Effector memory CD4-positive, alpha-beta T cell (primary cell): Measurements from ENCODE around the gene LINGO4.

Experiments used
- DNase-seq, 3 donors: peaks; one replicate each; pipeline ENCODE4 v3.0.0-alpha.2; 2020
- H3K27ac ChIP-seq: 2 replicates; pipeline ENCODE4 v1.7.0; 2013; ENCODE audit warnings: mild to moderate bottlenecking, low read length, moderate library complexity; ENCODE audit not compliant: insufficient read depth, poor library complexity, severe bottlenecking
- H3K27me3 ChIP-seq: replicated peaks from 2 replicates; pipeline ENCODE4 v1.7.0; 2013; ENCODE audit warnings: mild to moderate bottlenecking, low read length; ENCODE audit not compliant: insufficient read depth, control insufficient read depth, poor library complexity, severe bottlenecking
- H3K36me3 ChIP-seq: 2 replicates; pipeline ENCODE4 v1.7.0; 2013; ENCODE audit warnings: mild to moderate bottlenecking, low read length, moderate library complexity; ENCODE audit not compliant: control insufficient read depth, insufficient read depth
- H3K4me1 ChIP-seq: 2 replicates; pipeline ENCODE4 v1.7.0; 2013; ENCODE audit warnings: low read length, mild to moderate bottlenecking; ENCODE audit not compliant: control insufficient read depth, insufficient read depth, poor library complexity, severe bottlenecking
- H3K4me3 ChIP-seq: 2 replicates; pipeline ENCODE4 v1.7.0; 2013; ENCODE audit warnings: low read length, low read depth, mild to moderate bottlenecking; ENCODE audit not compliant: insufficient read depth, poor library complexity, severe bottlenecking
- H3K9me3 ChIP-seq: 2 replicates; pipeline ENCODE4 v1.7.0; 2013; ENCODE audit warnings: mild to moderate bottlenecking, low read length, moderate library complexity; ENCODE audit not compliant: control insufficient read depth

LINGO4 gene

GRCh38 chr1:151806170-151806569 lies 951 bp upstream of the LINGO4 start:
- H3K27ac ChIP-seq = no peak overlapping the region
- H3K4me1 ChIP-seq = no peaks in the 10 kb centered on the region
- DNase-seq = no peak
- no peaks in the 10 kb centered on the region for H3K27me3 ChIP-seq
- H3K36me3 ChIP-seq = peaks cover 11% of the 10 kb centered on the region
- no peak overlapping the region for H3K4me3 ChIP-seq
- H3K9me3 ChIP-seq = no peaks in the 10 kb centered on the region

GRCh38 chr1:151803915-151804314 lies 1.3 kb downstream of the LINGO4 start:
- Histone ChIP-seq H3K9me3 (no peaks in the 10 kb centered on the region), H3K4me3 (no peak overlapping the region), H3K4me1 (peaks cover 8% of the 10 kb centered on the region), H3K27ac (no peak overlapping the region), H3K36me3 (peaks cover 7% of the 10 kb centered on the region), H3K27me3 (no peaks in the 10 kb centered on the region)
- DNase-seq = no peak

- H3K9me3 ChIP-seq = no peaks in the 10 kb centered on the region
- H3K27ac ChIP-seq = no peak overlapping the region
- H3K36me3 ChIP-seq = peaks cover under 1% of the 10 kb centered on the region
- peaks cover 8% of the 10 kb centered on the region for H3K4me1 ChIP-seq
- no peaks in the 10 kb centered on the region for H3K27me3 ChIP-seq
- H3K4me3 ChIP-seq = no peak overlapping the region
- DNase-seq = no peak
Observed at GRCh38 chr1:151803164-151803563, 2.1 kb downstream of the LINGO4 start.

- no peak overlapping the region for H3K4me3 ChIP-seq
- H3K27ac ChIP-seq = no peak overlapping the region
- H3K9me3 ChIP-seq = no peaks in the 10 kb centered on the region
- no peak for DNase-seq
- H3K4me1 ChIP-seq = peaks cover 8% of the 10 kb centered on the region
- no peaks in the 10 kb centered on the region for H3K27me3 ChIP-seq
- no peaks in the 10 kb centered on the region for H3K36me3 ChIP-seq
Observed at GRCh38 chr1:151802372-151802771, 2.8 kb downstream of the LINGO4 start.

- H3K36me3 ChIP-seq = no peaks in the 10 kb centered on the region
- peaks cover 8% of the 10 kb centered on the region for H3K4me1 ChIP-seq
- no peaks in the 10 kb centered on the region for H3K9me3 ChIP-seq
- H3K27me3 ChIP-seq = no peaks in the 10 kb centered on the region
- H3K4me3 ChIP-seq = no peak overlapping the region
- H3K27ac ChIP-seq = no peak overlapping the region
- DNase-seq = no peak
Observed at GRCh38 chr1:151801846-151802245, 3.4 kb downstream of the LINGO4 start.

- no peaks in the 10 kb centered on the region for H3K36me3 ChIP-seq
- H3K27me3 ChIP-seq = no peaks in the 10 kb centered on the region
- no peak overlapping the region for H3K4me3 ChIP-seq
- no peaks in the 10 kb centered on the region for H3K9me3 ChIP-seq
- no peak overlapping the region for H3K27ac ChIP-seq
- H3K4me1 ChIP-seq = peaks cover 8% of the 10 kb centered on the region
- no peak for DNase-seq
Observed at GRCh38 chr1:151801310-151801820, 3.9 kb downstream of the LINGO4 start.

- Histone ChIP-seq H3K4me1 (peaks cover 8% of the 10 kb centered on the region), H3K4me3 (no peak overlapping the region), H3K27me3 (no peaks in the 10 kb centered on the region), H3K27ac (no peak overlapping the region), H3K9me3 (no peaks in the 10 kb centered on the region), H3K36me3 (no peaks in the 10 kb centered on the region)
- no peak for DNase-seq
Observed at GRCh38 chr1:151800830-151801229, 4.4 kb downstream of the LINGO4 start.

- H3K27ac ChIP-seq = no peak overlapping the region
- H3K4me1 ChIP-seq = peaks cover 8% of the 10 kb centered on the region
- H3K27me3 ChIP-seq = no peaks in the 10 kb centered on the region
- H3K36me3 ChIP-seq = no peaks in the 10 kb centered on the region
- no peak for DNase-seq
- no peaks in the 10 kb centered on the region for H3K9me3 ChIP-seq
- H3K4me3 ChIP-seq = no peak overlapping the region
Observed at GRCh38 chr1:151799179-151800022, 5.8 kb downstream of the LINGO4 start.

- H3K9me3 ChIP-seq = no peaks in the 10 kb centered on the region
- no peak overlapping the region for H3K4me3 ChIP-seq
- DNase-seq = no peak
- H3K27me3 ChIP-seq = no peaks in the 10 kb centered on the region
- no peaks in the 10 kb centered on the region for H3K36me3 ChIP-seq
- peaks cover 8% of the 10 kb centered on the region for H3K4me1 ChIP-seq
- no peak overlapping the region for H3K27ac ChIP-seq
Observed at GRCh38 chr1:151798571-151798970, 6.6 kb downstream of the LINGO4 start.

GRCh38 chr1:151790940-151791651 lies 14.1 kb downstream of the LINGO4 start:
- Histone ChIP-seq H3K4me3 (peak overlapping the region; percentile 90), H3K27me3 (no peaks in the 10 kb centered on the region), H3K27ac (peak overlapping the region; percentile 46), H3K36me3 (no peaks in the 10 kb centered on the region), H3K4me1 (peaks cover 11% of the 10 kb centered on the region), H3K9me3 (no peaks in the 10 kb centered on the region)
- peak in 1 of 3 donors; percentile 11 for DNase-seq
